Endothelial cell of hepatic sinusoid (primary cell): ENCODE data around the gene ST7.
"Not testable (repeated sequence)": the region's sequence is repeated elsewhere in the genome, so short reads cannot be mapped to it uniquely, and the experiment has no call there.

Experiments used
- in situ Hi-C: cut with HindIII; loops from 2 replicates; pipeline ENCODE4 v1.10.0; 2017; ENCODE audit warnings: low sequenced_read_pairs

ST7 gene

GRCh38 chr7:116950889-116951351 lies 2.4 kb upstream of the ST7 start:
- in situ Hi-C loops = no loop called here

GRCh38 chr7:116951366-116952292 lies 1.7 kb upstream of the ST7 start:
- in situ Hi-C loops = no loop called here

GRCh38 chr7:116952635-116953371 lies 498 bp upstream of the ST7 start:
- in situ Hi-C loops = no loop called here

DNA sequence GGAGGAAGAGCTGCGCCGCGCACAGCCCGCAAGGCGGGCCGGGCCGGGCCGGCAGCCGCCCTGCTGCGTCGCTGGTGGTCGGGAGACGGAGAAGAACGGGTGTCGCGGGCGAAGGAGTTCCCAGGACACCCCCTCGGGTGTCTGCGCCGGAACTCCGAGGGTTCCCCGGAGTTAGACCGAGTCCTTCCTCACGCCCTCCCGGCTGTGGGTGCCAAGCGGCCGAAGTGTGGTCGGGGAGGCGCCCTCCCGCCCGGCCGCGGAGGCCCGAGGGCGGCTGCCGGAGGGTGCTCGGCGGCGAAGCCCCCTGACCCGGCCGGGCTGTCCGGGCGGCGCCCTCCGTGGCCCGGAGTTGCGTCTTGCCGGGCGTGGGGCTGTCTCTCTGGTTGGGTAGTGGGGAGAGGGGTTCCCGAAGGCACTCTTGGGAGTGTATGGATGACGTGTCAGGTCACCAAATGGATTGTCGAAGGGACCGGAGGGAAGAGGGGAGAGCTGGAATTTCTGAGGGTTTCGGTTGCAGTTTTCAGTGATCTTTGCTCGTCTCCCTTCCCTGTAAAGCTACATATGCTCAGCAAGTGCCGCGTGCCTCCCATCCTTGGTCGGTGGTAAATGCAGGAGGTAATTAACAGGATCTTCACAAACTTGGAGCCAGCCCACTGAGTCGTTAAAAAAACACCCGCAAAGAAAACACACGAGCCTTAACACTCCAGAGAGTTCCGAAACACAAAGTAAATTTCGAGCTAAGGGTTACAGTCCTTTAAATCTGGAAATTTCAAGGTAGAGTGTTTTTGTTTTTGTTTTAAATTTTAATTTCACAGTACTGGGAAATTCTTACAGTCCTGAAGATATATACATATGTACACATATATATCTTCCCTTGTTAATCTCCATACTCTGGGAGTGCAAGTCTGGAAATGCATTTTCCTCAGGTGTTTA lies 871 bp downstream of the ST7 start:
- in situ Hi-C loops = no loop called here

GRCh38 chr7:116955340-116955739 lies 2.0 kb downstream of the ST7 start:
- in situ Hi-C loops = no loop called here

DNA sequence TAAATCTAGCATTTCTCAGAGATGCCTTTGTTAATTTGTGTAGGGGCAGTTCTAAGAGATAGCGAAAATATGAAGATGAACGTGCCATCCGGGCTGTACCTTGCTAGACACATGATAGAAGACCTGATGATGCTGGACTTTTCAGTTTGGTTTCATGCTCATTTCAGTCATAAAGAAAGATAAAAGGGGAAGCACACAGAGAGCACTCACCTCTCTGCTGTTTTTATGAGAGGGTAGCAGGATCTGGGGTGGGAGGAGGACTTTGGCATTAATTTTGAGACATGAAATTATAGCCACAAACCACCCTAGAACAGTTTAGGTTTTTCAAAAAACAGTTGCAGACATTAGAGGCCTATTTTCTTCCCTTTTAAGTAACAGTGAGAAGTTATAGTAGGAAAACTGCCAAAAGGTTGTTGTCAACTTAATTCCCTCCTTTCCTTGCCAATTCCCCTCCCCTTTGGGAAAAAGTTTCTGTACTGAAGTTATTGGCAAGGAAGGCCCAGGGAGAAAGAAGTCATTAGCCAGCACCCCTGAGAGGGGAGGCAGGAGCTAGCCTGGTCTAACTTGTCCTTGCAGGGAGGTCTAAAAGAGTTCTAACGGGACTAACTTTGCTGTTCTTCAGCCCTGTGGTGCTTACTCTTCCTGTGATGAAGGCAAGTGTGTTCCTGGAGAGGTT lies 2.6 kb downstream of the ST7 start:
- in situ Hi-C loops = no loop called here

GRCh38 chr7:116956477-116956804 lies 3.1 kb downstream of the ST7 start:
- in situ Hi-C loops = no loop called here

DNA sequence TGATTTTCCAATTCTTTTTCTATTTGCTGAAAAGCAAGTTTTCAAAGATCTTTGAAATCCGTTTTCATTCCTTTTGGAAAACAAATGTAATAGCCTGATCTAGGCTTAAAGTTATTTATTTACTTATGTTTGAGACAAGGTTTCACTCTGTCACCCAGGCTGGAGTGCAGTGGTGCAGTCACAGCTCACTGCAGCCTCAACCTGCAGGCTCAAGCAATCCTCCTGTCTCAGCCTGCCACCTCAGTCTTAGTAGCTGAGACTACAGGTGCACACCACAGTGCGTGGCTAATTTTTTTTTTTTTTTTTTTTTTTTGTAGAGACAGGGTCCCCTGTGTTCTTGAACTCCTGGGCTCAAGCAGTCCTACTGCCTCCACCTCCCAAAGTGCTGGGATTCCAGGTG lies 4.6 kb downstream of the ST7 start:
- in situ Hi-C loops = no loop called here

DNA sequence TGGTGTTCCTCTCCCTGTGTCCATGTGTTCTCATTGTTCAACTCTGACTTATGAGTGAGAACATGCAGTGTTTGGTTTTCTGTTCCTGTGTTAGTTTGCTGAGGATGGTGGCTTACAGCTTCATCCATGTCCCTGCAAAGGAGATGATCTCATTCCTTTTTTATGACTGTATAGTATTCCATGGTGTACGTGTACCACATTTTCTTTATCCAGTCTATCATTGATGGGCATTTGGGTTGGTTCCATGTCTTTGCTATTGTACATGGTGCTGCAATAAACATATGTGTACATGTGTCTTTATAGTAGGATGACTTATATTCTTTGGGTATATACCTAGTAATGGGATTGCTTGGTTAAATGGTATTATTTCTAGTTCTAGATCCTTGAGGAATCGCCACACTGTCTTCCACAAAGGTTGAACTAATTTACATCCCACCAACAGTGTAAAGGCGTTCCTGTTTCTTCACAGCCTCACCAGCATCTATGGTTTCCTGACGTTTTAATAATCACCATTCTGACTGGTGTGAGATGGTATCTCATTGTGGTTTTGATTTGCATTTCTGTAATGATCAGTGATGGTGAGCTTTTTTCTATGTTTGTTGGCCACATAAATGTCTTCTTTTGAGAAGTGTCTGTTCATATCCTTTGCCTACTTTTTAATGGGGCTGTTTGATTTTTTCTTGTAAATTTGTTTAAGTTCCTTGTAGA lies 8.8 kb downstream of the ST7 start:
- in situ Hi-C loops = not testable (repeated sequence)

GRCh38 chr7:116963234-116963633 lies 9.9 kb downstream of the ST7 start:
- in situ Hi-C loops = no loop called here

DNA sequence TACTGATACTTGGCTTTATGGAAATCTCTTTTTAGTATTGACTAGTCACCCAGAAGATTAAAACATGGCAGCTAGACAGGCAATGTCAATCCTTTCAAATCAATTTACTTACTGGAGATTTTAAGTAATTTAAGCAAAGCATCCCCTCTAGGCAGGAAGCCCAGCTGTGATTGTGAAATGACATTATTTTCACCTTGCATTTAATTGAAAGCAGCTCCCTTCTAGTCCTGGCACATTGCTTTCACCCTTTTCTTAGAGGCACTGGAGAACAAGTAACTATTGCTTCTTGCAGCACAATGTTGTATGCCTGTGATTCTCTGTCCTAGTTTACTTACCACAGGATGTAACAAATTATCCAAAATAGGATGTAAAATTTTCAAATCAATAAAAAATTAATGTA lies 13.3 kb downstream of the ST7 start:
- in situ Hi-C loops = no loop called here

DNA sequence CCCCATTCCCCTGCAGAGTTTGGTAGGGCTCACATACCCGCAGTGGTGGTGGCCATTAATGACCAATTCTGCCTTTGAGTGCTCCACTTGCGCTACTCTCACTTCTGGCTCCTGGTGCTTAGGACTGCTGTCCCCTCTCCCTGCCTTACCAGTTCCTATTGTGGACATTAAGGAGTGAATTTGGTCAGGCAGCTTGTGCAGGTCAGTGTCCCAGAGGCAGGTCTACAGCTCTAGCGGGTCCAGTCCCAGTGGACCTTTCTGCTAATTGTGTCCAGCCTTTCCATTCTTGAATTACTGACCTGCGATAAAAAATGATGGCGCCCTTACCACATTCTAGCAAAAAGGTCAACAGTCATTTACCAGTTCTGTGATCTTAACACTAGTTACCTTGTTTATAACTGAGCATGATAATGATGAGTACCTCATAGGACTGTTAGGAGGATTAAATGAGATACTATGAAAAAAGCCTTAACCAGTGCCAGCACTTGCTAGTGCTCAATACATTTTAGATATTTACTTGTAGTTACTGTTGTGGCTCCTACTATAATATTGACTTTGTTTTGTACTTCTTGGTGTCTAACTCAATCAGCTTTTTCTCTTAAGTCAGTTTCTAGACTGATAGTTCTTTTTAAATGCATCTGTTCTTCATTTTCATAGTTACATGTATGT lies 14.1 kb downstream of the ST7 start:
- in situ Hi-C loops = no loop called here

DNA sequence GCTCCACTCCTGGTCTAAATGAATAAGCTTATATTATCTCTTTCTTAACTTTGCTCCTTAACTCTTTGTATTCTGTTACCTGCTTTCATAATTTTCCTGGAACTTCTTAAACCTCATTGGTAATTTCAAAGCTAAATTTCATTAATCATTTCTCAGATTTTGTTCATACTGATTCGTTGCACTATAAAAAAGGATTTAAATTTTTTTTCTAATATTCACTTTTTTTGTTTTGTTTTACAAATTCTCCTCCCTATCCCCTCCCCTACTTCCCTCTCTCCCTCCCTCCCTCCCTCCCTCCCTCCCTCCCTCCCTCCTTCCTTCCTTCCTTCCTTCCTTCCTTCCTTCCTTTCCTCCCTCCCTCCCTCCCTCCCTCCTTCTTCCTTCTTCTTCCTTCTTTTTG lies 14.7 kb downstream of the ST7 start:
- in situ Hi-C loops = no loop called here

GRCh38 chr7:116968631-116969030 lies 15.3 kb downstream of the ST7 start:
- in situ Hi-C loops = no loop called here

DNA sequence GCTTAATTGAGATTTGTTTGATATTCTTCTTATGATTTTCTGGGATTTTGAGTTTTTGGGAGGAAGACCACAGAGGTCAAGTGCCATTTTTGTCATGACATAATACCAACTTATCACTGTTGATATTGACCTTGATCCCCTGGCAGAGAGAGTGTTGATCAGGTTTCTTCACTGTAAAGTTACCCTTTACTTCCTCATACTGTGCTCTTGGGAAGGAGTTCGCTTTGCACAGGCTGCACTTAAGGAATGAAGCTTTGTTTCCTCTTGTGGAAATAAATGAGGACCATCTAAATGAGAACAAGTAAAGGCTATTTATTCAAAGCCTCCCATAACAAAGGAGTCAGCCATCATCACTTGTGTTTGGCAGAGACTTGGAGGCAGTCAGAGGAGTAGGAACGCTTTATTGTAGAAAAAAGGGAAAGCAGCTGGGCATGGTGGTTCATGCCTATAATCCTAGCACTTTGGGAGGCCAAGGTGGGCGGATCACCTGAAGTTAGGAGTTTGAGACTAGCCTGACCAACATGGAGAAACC lies 16.1 kb downstream of the ST7 start:
- in situ Hi-C loops = no loop called here

GRCh38 chr7:116970238-116970910 lies 17.1 kb downstream of the ST7 start:
- in situ Hi-C loops = no loop called here

DNA sequence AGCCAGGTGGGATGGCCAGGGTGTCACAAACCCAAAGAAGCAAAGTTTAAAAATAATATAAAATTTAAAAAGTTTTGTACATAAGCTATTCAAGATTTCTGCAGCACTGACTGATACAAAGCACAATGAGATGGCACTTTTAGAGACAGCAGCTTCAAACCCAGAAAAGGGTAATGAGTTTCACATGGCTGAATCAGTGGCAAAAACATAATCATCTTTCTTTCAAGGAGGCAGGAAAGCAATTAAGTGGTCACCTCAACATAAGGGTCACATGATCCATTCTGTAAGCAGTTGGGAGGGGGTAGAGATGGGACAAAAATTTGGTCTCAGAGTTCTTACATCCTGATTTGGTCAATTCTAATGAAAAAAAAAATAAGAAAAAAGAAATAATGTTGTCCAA lies 17.9 kb downstream of the ST7 start:
- in situ Hi-C loops = not testable (repeated sequence)

DNA sequence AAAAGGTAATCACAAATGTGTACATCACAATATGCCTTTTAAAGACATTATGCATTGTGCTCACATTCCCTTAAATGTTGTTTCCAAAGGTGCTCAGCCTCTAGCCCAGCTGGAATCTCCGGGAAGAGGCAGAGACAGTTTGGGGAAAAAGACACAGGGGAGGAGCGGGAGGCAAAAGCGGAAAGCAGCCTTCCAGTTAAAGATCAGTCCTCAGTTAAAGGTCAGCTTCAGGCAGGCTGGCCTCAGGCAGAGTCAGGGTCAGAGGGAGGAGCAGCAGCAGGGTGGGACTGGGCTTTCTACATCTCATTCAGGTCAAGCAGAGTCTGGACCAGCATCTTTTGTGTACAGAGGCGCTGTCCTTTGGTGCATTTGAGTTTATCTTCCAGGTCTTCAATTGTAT lies 18.6 kb downstream of the ST7 start:
- in situ Hi-C loops = no loop called here

DNA sequence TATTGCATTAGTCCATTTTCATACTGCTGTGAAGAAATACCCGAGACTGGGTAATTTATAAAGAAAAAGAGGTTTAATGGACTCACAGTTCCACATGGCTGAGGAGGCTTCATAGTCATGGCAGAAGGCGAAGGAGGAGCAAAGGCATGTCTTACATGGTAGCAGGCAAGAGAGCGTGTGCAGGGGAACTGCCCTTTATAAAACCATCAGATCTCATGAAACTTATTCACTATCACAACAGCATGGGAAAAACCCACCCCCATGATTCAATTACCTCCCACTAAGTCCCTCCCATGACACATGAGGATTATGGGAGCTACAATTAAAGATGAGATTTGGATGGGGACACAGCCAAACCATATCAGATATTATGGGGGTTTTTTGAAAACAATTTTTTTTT lies 21.7 kb downstream of the ST7 start:
- in situ Hi-C loops = not testable (repeated sequence)
